A549 (cell line): ENCODE measurements around the gene ACE2.

Experiments
- CHD2 ChIP-seq: fragments of 150-350 bp; IDR thresholded peaks from 2 replicates; pipeline ENCODE4 v1.6.1; 2014; ENCODE audit warnings: low read length; ENCODE audit not compliant: partially characterized antibody
- JUNB ChIP-seq: fragments of >200 bp; sonication (Bioruptor Twin); formaldehyde crosslinking; IDR thresholded peaks from 2 replicates; pipeline ENCODE4 v1.6.1; 2016
- MAFK ChIP-seq: fragments of 450-650 bp; IDR thresholded peaks from 2 replicates; pipeline ENCODE4 v1.6.1; 2014; ENCODE audit not compliant: partially characterized antibody
- NR3C1 ChIP-seq: fragments of >200 bp; sonication (Bioruptor Twin); formaldehyde crosslinking; IDR thresholded peaks from 3 replicates; pipeline ENCODE4 v1.6.1; 2017
- POLR2A ChIP-seq: IDR thresholded peaks from 2 replicates; pipeline ENCODE4 v1.6.1; 2012; ENCODE audit warnings: mild to moderate bottlenecking, low read length
- RAD21 ChIP-seq, 2 experiments: fragments of >200 bp in 1 of 2; sonication (Bioruptor Twin) in 1 of 2; formaldehyde crosslinking in 1 of 2; IDR thresholded peaks in 1 of 2; conservative IDR thresholded peaks in 1 of 2; 2 replicates in 1 of 2; 3 replicates in 1 of 2; pipeline ENCODE4 v1.6.1; 2012 to 2018; ENCODE audit warnings: inconsistent platforms in 1 of 2
- RCOR1 ChIP-seq: fragments of 150-350 bp; IDR thresholded peaks from 2 replicates; pipeline ENCODE4 v1.6.1; 2014; ENCODE audit warnings: antibody characterized with exemption, low read length, low read depth
- SREBF2 ChIP-seq: fragments of 450-650 bp; IDR thresholded peaks from 2 replicates; pipeline ENCODE4 v1.6.1; 2014; ENCODE audit warnings: mild to moderate bottlenecking, moderate library complexity
- TF ChIP-seq, protein P1 (sequence below): fragments of >200 bp; sonication (Bioruptor Twin); formaldehyde crosslinking; IDR thresholded peaks from 3 replicates; pipeline ENCODE4 v1.5.1; 2016
- TF ChIP-seq, protein P2 (sequence below): fragments of 450-650 bp; IDR thresholded peaks from 2 replicates; pipeline ENCODE4 v1.6.1; 2014; ENCODE audit warnings: antibody characterized with exemption
- TF ChIP-seq, protein P3 (sequence below): fragments of 150-350 bp; IDR thresholded peaks from 2 replicates; pipeline ENCODE4 v1.6.1; 2014; ENCODE audit warnings: low read depth, mild to moderate bottlenecking, low read length

DNA sequence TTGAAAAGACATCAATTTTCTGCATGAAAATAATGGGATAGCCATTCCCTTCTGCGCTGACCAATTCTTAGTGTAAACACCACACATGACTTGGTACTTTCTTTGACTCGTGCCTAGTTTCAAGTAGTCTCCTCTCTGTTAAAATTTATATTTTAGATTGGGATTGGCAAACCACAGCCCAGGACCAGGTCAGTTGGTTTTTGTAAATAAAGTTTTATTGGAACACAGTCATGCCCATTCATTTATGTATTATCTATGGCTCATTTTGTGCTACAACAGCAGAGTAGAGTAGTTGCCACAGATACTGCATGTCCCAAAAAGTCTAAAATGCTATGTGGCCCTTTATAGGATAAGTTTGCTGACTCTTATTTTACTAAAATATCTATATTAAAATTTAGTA is 53.4 kb downstream of the ACE2 start:
- TF ChIP-seq NR3C1 (no peak), RCOR1 (no peak), MAFK (no peak), RAD21 (conservative IDR thresholded peaks at IDR 0.05 in 1 of 2, IDR thresholded peaks at IDR 0.05 in 1 of 2) (no peak), SREBF2 (no peak), POLR2A (no peak), CHD2 (no peak), JUNB (no peak)
- TF ChIP-seq, protein P1, sequence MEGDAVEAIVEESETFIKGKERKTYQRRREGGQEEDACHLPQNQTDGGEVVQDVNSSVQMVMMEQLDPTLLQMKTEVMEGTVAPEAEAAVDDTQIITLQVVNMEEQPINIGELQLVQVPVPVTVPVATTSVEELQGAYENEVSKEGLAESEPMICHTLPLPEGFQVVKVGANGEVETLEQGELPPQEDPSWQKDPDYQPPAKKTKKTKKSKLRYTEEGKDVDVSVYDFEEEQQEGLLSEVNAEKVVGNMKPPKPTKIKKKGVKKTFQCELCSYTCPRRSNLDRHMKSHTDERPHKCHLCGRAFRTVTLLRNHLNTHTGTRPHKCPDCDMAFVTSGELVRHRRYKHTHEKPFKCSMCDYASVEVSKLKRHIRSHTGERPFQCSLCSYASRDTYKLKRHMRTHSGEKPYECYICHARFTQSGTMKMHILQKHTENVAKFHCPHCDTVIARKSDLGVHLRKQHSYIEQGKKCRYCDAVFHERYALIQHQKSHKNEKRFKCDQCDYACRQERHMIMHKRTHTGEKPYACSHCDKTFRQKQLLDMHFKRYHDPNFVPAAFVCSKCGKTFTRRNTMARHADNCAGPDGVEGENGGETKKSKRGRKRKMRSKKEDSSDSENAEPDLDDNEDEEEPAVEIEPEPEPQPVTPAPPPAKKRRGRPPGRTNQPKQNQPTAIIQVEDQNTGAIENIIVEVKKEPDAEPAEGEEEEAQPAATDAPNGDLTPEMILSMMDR: no peak
- TF ChIP-seq, protein P2, sequence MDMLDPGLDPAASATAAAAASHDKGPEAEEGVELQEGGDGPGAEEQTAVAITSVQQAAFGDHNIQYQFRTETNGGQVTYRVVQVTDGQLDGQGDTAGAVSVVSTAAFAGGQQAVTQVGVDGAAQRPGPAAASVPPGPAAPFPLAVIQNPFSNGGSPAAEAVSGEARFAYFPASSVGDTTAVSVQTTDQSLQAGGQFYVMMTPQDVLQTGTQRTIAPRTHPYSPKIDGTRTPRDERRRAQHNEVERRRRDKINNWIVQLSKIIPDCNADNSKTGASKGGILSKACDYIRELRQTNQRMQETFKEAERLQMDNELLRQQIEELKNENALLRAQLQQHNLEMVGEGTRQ: no peak
- TF ChIP-seq, protein P3, sequence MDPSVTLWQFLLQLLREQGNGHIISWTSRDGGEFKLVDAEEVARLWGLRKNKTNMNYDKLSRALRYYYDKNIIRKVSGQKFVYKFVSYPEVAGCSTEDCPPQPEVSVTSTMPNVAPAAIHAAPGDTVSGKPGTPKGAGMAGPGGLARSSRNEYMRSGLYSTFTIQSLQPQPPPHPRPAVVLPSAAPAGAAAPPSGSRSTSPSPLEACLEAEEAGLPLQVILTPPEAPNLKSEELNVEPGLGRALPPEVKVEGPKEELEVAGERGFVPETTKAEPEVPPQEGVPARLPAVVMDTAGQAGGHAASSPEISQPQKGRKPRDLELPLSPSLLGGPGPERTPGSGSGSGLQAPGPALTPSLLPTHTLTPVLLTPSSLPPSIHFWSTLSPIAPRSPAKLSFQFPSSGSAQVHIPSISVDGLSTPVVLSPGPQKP: no peak
